SK-N-DZ (cell line): Measurements from ENCODE around the gene CREB5.
A peak's percentile ranks its signal among the peaks of the same experiment; 100 is the strongest.

ENCODE experiments used
- DNase-seq: peaks from one replicate; pipeline ENCODE4 v3.0.0-alpha.2; 2015; ENCODE audit warnings: low spot score

Gene CREB5

GRCh38 chr7:28478656-28479055 lies 66.3 kb downstream of the CREB5 start:
- DNase-seq, result no peak

DNA sequence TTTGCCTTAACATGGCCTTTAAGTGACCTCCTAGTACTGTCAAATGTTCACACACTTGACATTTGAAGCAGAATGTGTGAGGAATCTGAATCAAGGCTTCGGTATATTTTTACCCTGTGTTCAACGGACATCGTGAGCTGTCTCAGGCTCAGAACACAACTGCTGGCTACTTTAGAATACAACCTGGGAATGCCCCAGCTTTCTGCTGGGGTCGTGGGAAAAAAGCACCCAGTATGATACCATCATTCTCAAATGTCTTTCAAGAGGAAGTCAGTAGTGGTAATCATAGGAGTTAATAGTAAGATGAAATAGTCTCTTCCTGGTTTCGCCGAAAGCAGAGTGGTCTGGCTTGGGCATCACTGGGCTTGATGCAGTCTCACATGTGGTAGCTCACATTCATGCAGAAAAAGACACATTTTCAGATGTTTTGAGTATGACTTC lies 67.2 kb downstream of the CREB5 start:
- DNase-seq, result no peak

DNA sequence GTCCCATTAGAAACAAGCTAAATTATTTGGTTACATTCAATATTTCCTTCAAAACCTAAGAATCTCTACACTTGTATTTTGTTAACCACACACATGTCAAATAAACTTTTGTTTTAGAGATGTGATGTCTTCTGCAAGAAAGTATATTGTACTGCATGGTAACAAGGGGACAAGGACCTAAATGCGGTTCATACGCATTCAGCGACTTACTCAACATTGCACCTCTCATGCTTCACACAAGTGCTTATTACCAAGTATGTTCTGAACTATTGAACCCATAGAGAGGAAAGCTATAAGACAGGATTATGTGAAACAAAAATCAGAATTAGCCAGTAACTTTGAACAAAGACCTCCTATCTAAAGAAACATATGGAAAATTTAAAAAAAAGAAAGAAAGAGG lies 68.3 kb downstream of the CREB5 start:
- no peak for DNase-seq

DNA sequence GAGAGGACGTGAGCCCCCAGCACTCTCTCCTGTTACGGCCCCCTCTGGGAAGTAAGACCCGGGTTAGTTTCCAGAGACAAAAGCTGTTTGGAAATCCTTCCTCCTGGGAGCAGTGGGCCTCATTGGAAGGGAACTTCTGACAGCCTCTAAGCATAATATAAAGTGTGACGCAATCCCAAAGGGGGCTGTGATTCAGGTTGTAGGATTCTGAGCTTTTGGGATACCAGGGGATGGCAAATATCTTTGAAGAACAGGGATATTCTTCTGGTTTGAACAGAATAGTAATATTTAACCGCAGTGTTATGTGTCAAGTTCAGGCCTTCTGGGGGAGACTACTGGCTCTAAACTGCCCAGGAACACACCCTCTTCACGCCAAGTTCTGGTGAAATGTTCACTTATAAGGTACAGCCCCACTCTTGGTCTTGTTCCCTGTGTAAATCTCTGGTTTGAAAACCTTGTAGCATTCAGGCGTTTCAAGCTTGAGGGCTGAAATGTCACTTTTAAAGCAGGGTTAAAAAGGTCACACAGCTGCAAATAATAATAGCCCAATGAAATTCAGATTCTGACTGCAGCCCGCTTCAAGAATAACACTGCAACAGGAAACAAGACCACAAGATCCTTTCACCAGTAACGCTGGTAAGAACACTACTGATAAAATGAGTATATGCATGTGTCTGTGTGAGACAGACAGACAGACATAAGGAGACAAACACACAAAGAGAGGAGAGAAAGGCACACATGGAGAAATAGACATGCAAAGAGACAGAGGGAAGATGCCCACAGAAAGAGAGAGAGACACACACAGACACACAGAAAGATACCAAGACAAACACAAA lies 69.0 kb downstream of the CREB5 start:
- DNase-seq, result no peak

GRCh38 chr7:28483112-28483511 lies 70.8 kb downstream of the CREB5 start:
- DNase-seq, result no peak

DNA sequence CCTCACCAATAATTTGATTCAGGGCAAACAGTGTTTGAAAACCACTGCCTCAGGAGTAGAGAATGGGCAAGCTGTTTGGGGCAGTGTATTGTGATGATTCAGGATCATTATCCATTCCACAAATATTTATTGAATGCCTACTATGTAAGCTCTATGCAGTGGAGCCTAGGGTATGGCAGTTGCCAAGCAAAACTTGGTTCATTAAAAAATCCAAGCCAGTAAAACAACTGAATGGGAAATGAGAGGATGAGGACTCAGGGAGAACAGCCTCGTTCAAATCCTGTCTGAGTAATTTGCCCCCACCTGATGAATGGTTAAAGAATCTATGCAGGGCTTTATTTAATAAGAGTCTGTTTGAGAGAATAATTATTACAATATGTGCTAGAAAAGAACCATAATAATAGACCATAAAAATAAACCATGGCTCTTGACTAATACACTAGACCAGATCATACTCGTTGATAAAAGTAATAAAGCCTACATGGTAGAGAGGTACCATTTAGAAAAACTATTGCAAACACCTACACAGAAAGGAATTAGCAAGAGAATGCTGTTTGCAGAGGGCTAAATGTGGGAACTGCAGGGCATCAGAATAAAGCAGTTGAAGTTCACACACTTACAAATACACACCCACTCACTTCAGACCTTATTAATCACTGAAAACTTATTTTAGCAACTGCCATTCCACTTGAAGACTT lies 71.7 kb downstream of the CREB5 start:
- DNase-seq, result no peak

GRCh38 chr7:28484606-28484935 lies 72.3 kb downstream of the CREB5 start:
- DNase-seq, result no peak

- DNase-seq, result no peak
Measured at GRCh38 chr7:28487487-28487886, 75.2 kb downstream of the CREB5 start.

DNA sequence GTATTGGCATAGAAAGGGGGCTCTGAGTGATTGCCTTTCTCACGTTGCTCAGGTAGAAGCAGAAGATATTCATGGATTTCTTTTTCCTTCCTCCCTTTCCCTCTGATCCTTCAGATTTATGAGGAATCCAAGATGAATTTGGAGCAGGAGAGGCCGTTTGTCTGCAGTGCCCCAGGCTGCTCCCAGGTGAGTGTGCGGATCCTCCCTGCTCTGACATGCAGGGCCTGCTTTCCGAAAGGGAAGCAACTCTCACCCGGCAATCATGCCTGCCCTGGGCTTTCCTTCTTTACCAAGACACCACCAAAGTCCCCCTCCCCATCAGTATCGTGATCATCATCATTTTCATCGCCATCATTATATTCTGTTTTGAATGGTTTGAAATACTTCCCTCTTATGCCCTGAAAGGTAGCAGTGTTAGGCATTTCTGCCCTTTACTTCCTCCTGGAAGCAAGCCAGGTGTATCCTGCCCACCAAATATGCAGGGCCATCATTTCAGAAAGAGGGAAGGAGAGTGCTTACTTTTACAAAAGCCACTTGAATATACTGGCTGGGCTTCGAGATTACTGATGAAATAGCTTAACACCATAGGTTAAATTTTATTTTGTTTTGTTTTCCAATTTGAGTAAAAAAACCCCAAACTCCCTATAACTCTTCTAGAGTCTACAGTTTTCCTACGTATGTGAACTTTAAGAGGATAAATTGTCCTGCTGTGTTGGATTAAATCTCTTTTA lies 75.9 kb downstream of the CREB5 start:
- no peak for DNase-seq

DNA sequence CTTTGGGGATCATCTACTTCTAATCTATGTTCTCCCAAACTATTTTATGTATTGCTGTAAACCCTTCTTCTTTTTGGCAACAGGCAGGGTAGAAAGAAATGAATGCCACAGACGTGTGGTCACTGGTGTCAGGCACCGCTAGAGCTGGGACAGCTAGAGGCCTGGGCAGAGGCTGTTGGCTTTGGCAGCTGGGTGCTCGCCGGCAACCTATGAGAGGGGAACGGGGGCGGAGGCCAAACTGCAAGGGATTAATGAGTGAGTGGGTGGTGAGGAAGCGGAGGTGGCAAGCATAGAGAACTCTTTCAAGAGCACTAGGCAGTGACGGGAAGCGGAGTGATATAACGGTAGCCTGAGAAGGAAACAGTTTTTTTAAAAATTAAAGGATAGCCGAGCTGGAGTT lies 78.5 kb downstream of the CREB5 start:
- no peak for DNase-seq

DNA sequence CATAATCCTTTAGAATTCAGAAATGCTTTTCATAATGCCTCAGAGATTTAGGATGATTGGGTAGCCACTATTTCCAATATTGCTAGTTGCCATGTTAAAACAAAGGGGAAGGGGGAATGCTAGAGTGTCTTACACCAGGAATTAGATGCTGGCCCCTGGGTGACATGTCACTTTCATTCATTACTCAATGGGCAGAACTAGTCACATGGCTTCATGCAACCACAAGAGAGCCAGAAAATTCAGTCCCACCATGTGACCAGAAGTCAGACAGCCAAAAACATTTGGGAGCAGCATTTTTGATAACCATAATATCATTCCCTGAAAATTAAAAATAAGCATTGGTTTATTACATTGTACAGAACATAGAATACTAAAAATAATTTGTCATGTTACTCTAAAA lies 81.2 kb downstream of the CREB5 start:
- no peak for DNase-seq

- DNase-seq, result no peak
Measured at GRCh38 chr7:28497009-28497408, 84.7 kb downstream of the CREB5 start.

DNA sequence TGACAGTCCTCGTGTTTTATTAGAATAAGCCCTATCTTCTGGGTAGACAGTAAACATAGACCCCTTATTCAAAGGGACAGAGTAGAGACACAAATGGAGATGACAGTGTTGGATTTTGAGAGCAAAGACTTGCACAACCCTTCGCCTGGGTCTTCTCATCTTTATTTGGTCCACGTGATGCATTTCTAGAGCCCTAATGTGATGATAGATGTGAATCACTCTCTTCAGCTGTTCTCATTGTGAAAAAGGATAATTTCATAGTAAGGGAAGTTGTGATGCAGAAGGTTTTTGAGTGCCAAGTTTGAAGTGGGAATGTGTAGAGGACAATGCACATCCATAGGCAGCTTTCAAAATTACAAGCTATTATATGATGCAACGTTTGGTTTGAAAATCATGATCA lies 86.3 kb downstream of the CREB5 start:
- DNase-seq, result no peak

DNA sequence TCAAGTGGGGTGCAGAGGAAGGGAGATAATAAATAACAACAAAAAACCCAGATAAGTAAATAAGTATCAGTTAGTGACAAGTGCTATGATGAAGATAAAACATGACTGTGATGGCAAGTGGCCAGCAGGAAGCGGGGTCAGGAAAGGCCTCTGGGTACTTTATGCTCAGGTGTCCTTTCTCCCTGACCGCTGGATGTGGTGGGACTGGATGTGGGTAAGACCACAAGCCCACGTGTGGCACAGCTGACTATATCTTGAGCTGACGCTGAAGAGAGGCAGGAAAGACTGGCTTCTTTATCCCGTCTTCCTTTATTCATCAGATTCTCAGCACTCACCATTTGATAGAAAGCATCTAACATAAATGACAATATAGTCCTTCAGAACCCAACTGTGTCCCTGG lies 87.8 kb downstream of the CREB5 start:
- DNase-seq, result no peak

- DNase-seq, result no peak
Measured at GRCh38 chr7:28502408-28502807, 90.1 kb downstream of the CREB5 start.

DNA sequence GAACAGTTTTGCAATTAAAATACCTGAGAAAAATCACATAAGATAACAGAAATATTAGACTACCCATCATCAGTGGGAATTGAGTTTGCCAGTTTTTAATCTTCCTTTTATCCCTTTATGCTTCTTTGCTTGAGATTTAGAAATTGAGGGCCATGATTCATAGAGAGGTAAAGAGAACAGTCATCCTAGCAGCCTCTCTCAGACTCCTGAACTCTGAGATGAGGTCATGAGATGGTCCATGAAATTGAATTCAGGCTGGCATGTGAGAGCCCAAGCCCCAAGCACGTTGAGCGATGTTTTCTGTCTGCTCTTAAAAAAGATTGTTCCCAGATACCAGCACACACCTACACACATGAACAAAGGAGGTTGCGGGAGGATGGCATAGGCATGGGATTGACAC lies 91.1 kb downstream of the CREB5 start:
- peak; percentile 32 for DNase-seq

- DNase-seq, result no peak
Measured at GRCh38 chr7:28505014-28505413, 92.7 kb downstream of the CREB5 start.

DNA sequence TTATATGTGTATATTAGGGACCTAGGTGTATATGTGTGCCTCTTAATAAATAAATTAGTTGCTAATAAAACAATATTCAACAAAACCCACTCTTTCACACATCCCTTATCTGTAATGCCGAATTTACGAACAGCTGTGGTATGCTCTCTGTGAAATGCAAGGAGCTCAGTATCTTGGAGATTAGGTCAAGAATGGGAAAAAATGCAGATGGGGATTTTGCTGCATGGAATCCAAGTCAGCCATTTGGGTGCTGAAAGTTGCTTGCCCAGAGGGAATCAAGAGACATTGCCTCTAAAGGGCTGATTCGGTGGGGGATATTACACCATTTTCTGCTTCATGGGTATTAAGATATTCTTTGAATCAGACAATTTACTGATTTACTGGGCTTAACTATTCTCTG lies 93.5 kb downstream of the CREB5 start:
- DNase-seq, result no peak

- no peak for DNase-seq
Measured at GRCh38 chr7:28507525-28508282, 95.4 kb downstream of the CREB5 start.

DNA sequence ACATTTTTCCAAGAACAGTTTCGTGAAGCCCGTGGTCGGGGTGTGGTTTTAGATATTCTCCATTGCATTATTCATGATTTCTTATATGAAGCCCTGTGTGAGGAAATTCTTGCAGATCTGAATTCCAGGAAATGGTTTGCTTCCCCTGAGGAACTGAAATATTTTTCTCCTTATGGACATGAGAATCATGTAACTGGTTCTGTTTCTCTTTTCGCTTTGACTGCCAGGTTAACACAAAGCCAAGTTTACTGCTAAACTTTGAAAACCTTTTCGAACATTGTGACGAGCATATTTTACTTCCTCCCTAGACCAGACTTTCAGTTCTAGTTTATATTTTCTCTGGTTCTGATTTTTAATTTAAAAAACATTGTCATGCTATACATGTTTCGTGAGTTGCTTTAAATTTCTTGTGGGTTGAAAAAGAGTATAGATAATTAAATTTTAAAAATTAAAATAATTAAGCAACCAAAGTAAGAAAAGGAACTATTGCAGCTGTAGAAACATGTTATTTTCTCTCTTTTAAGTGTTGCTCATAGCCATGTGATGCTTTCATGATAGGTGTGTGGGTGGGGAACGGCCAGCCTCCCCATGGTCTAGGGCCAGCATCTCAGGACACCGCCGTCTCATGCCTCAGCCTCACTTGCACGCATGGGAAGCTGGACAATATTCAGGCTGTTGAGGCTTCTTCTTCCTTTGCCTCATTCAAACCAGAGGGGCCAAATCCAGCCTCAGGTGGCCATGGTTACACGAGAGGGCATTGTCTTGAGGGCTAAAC lies 97.1 kb downstream of the CREB5 start:
- no peak for DNase-seq

GRCh38 chr7:28510026-28510369 lies 97.7 kb downstream of the CREB5 start:
- DNase-seq, result no peak
